HepG2 (cell line): ENCODE results near the gene ATP11A. TPM values are rescaled to one million over a fixed set of nuclear protein-coding genes. Genes with fewer than 3 reads are reported as not detected.

Experiments used
- CENPBD1 ChIP-seq: sonication (generic); formaldehyde crosslinking; IDR thresholded peaks from 2 replicates; pipeline ENCODE4 v1.8.0; 2022; ENCODE audit warnings: missing genetic modification reagents, low read depth, mild to moderate bottlenecking, borderline replicate concordance
- ETV6 ChIP-seq: sonication (generic); formaldehyde crosslinking; conservative IDR thresholded peaks from 2 replicates; pipeline ENCODE4 v1.4.0; 2020; ENCODE audit warnings: missing genetic modification reagents
- HINFP ChIP-seq: sonication (generic); formaldehyde crosslinking; IDR thresholded peaks from 2 replicates; pipeline ENCODE4 v1.4.0; 2020; ENCODE audit warnings: low read depth, mild to moderate bottlenecking, missing genetic modification reagents
- KDM2A ChIP-seq: sonication (generic); formaldehyde crosslinking; IDR thresholded peaks from 2 replicates; pipeline ENCODE4 v1.4.0; 2020; ENCODE audit warnings: low read depth, missing genetic modification reagents, borderline replicate concordance
- KLF6 ChIP-seq: IDR thresholded peaks from 2 replicates; pipeline ENCODE4 v1.8.0; 2016; ENCODE audit warnings: missing biosample characterization, missing genetic modification reagents
- MEF2D ChIP-seq: sonication (generic); formaldehyde crosslinking; IDR thresholded peaks from 2 replicates; pipeline ENCODE4 v1.5.1; 2020; ENCODE audit warnings: mild to moderate bottlenecking, missing genetic modification reagents
- MLLT10 ChIP-seq: sonication (generic); formaldehyde crosslinking; IDR thresholded peaks from 2 replicates; pipeline ENCODE4 v1.4.0; 2020; ENCODE audit warnings: missing genetic modification reagents
- MLXIP ChIP-seq: sonication (generic); formaldehyde crosslinking; IDR thresholded peaks from 2 replicates; pipeline ENCODE4 v1.9.0; 2021; ENCODE audit warnings: missing genetic modification reagents, borderline replicate concordance
- MZF1 ChIP-seq: sonication (generic); formaldehyde crosslinking; IDR thresholded peaks from 2 replicates; pipeline ENCODE4 v1.8.1; 2023; ENCODE audit warnings: mild to moderate bottlenecking, missing genetic modification reagents, borderline replicate concordance
- NCOA2 ChIP-seq: sonication (generic); formaldehyde crosslinking; IDR thresholded peaks from 2 replicates; pipeline ENCODE4 v1.8.0; 2022; ENCODE audit warnings: inconsistent platforms
- PCBP2 ChIP-seq: fragments of 200-400 bp; formaldehyde crosslinking; optimal IDR thresholded peaks from 2 replicates; pipeline ENCODE3; 2018; ENCODE audit warnings: low read length, low read depth; ENCODE audit not compliant: poor library complexity, severe bottlenecking
- RBM22 ChIP-seq: fragments of 200-400 bp; formaldehyde crosslinking; optimal IDR thresholded peaks from 2 replicates; pipeline ENCODE3; 2017; ENCODE audit warnings: mild to moderate bottlenecking, low read length, moderate library complexity
- TP53 ChIP-seq: sonication (generic); formaldehyde crosslinking; conservative IDR thresholded peaks from 2 replicates; pipeline ENCODE4 v1.4.0; 2020; ENCODE audit warnings: missing genetic modification reagents
- ZBTB7A ChIP-seq: sonication (generic); formaldehyde crosslinking; IDR thresholded peaks from 2 replicates; pipeline ENCODE4 v1.8.0; 2022; ENCODE audit warnings: mild to moderate bottlenecking, missing genetic modification reagents
- ZNF296 ChIP-seq: sonication (generic); formaldehyde crosslinking; conservative IDR thresholded peaks from 2 replicates; pipeline ENCODE4 v1.5.0; 2020; ENCODE audit warnings: mild to moderate bottlenecking, missing genetic modification reagents
- ZNF331 ChIP-seq: sonication (generic); formaldehyde crosslinking; IDR thresholded peaks from 2 replicates; pipeline ENCODE4 v1.4.0; 2020; ENCODE audit warnings: missing genetic modification reagents
- ZNF337 ChIP-seq: sonication (generic); formaldehyde crosslinking; IDR thresholded peaks from 2 replicates; pipeline ENCODE4 v1.5.1; 2020; ENCODE audit warnings: missing genetic modification reagents, low read depth, mild to moderate bottlenecking, borderline replicate concordance
- ZNF354B ChIP-seq: sonication (generic); formaldehyde crosslinking; IDR thresholded peaks from 2 replicates; pipeline ENCODE4 v1.8.0; 2022; ENCODE audit warnings: mild to moderate bottlenecking, missing genetic modification reagents
- ZNF362 ChIP-seq: sonication (generic); formaldehyde crosslinking; IDR thresholded peaks from 2 replicates; pipeline ENCODE4 v1.4.0; 2020; ENCODE audit warnings: missing genetic modification reagents, mild to moderate bottlenecking, borderline replicate concordance
- ZNF549 ChIP-seq: sonication (generic); formaldehyde crosslinking; IDR thresholded peaks from 2 replicates; pipeline ENCODE4 v1.5.0; 2020; ENCODE audit warnings: missing genetic modification reagents
- ZNF839 ChIP-seq: sonication (generic); formaldehyde crosslinking; IDR thresholded peaks from 2 replicates; pipeline ENCODE4 v1.4.0; 2020; ENCODE audit warnings: missing genetic modification reagents, mild to moderate bottlenecking, borderline replicate concordance
- ZSCAN20 ChIP-seq: sonication (generic); formaldehyde crosslinking; IDR thresholded peaks from 2 replicates; pipeline ENCODE4 v1.4.0; 2020; ENCODE audit warnings: missing genetic modification reagents, mild to moderate bottlenecking, borderline replicate concordance
- polyA plus RNA-seq, 8 experiments: library from polyadenylated mRNA; depleted of rRNA in 3 of 8; stranded (reverse) in 7 of 8; unstranded in 1 of 8; fragments of >200 nt; fragmentation: Illumina TruSeq in 4 of 8; extraction: Trizol in 4 of 8; gene quantifications; 2 replicates each; pipeline versions ENCODE4 v1.2.1 to v1.2.3, GENCODE V29; 2011 to 2016; ENCODE audit warnings: low read depth in 4 of 8, missing spikeins in 1 of 8, mixed read lengths in 1 of 8; ENCODE audit not compliant: insufficient read depth in 1 of 8
- total RNA-seq, 5 experiments: library from RNA; depleted of rRNA; stranded (reverse); fragments of >200 nt; fragmentation: Illumina TruSeq; extraction: Trizol; gene quantifications; 2 replicates each; pipeline ENCODE4 v1.2.3, GENCODE V29; 2016; ENCODE audit warnings: low read depth in 1 of 5

Gene ATP11A
- total and polyA plus RNA-seq, 2 of the 13 experiments (the other 11 are each of a cell fraction or from before 2014, with no cell fraction given), result 18.4 to 20.1 TPM

- TF ChIP-seq MLXIP (CRISPR knock-in tag) (no peak), ZBTB7A (CRISPR knock-in tag) (no peak), MEF2D (CRISPR knock-in tag) (peak; percentile 33; the same call in 1 of the 2 replicates), RBM22 (peak; percentile 46), HINFP (CRISPR knock-in tag) (0 out of 2 replicates have a peak, but pooled peaks have one; percentile 13), MLLT10 (CRISPR knock-in tag) (no peak), ZNF296 (CRISPR knock-in tag) (no peak), ZNF839 (CRISPR knock-in tag) (no peak), ZNF331 (no peak), ZNF337 (CRISPR knock-in tag) (0 out of 2 replicates have a peak, but pooled peaks have one; percentile 20), NCOA2 (peak; percentile 88), ETV6 (CRISPR knock-in tag) (no peak), ZSCAN20 (0 out of 2 replicates have a peak, but pooled peaks have one; percentile 45), KLF6 (CRISPR knock-in tag) (0 out of 2 replicates have a peak, but pooled peaks have one; percentile 67), TP53 (CRISPR knock-in tag) (no peak), ZNF549 (CRISPR knock-in tag) (no peak), PCBP2 (no peak), ZNF354B (CRISPR knock-in tag) (no peak), MZF1 (CRISPR knock-in tag) (peak; percentile 41; the same call in 1 of the 2 replicates), KDM2A (peak; percentile 60; the same call in 1 of the 2 replicates), CENPBD1 (CRISPR knock-in tag) (no peak), ZNF362 (CRISPR knock-in tag) (peak; percentile 58; the same call in 1 of the 2 replicates)
These were observed 31.6 kb downstream of the ATP11A start (continued) for GRCh38 chr13:112721198-112722104.
